ENCODE results near the gene OR1I1. TPM values are rescaled to one million over a fixed set of nuclear protein-coding genes. Genes with fewer than 3 reads are reported as not detected.

OR1I1 gene
- polyA plus RNA-seq, 1 donor, result not detected

GRCh38 chr19:15116856-15117255 is 34.8 kb downstream of the OR1I1 start:
- H3K9me3 ChIP-seq (ENCODE audit: control insufficient read depth, low read depth, low read length), result peaks cover 6% of the 10 kb centered on the region
- no peaks in the 10 kb centered on the region for H3K4me1 ChIP-seq (ENCODE audit: control insufficient read depth, insufficient read depth, low read length)
- H3K27ac ChIP-seq (ENCODE audit: low read length), result no peak overlapping the region
- H3K36me3 ChIP-seq (ENCODE audit: control insufficient read depth, insufficient read depth, low read length), result peaks cover 79% of the 10 kb centered on the region
- DNase-seq, result no peak
- H3K27me3 ChIP-seq (ENCODE audit: control insufficient read depth, insufficient read depth, low read length), result no peaks in the 10 kb centered on the region
- WGBS (ENCODE audit: insufficient coverage, low lambda C conversion rate), result no CpG with 5 or more reads among the region's 12 CpGs
- H3K4me3 ChIP-seq (ENCODE audit: low read length), result no peak overlapping the region

GRCh38 chr19:15118248-15118647 is 36.2 kb downstream of the OR1I1 start:
- no peak for DNase-seq
- Histone ChIP-seq H3K27me3 (ENCODE audit: control insufficient read depth, insufficient read depth, low read length) (no peaks in the 10 kb centered on the region), H3K36me3 (ENCODE audit: control insufficient read depth, insufficient read depth, low read length) (peaks cover 88% of the 10 kb centered on the region), H3K4me1 (ENCODE audit: control insufficient read depth, insufficient read depth, low read length) (no peaks in the 10 kb centered on the region), H3K4me3 (ENCODE audit: low read length) (no peak overlapping the region), H3K27ac (ENCODE audit: low read length) (no peak overlapping the region), H3K9me3 (ENCODE audit: control insufficient read depth, low read depth, low read length) (peaks cover 8% of the 10 kb centered on the region)
- WGBS (ENCODE audit: insufficient coverage, low lambda C conversion rate), result no CpG with 5 or more reads among the region's 2 CpGs

- H3K27me3 ChIP-seq (ENCODE audit: control insufficient read depth, insufficient read depth, low read length), result no peaks in the 10 kb centered on the region
- H3K4me3 ChIP-seq (ENCODE audit: low read length), result no peak overlapping the region
- H3K27ac ChIP-seq (ENCODE audit: low read length), result no peak overlapping the region
- peaks cover 81% of the 10 kb centered on the region for H3K36me3 ChIP-seq (ENCODE audit: control insufficient read depth, insufficient read depth, low read length)
- no peak for DNase-seq
- peaks cover 2% of the 10 kb centered on the region for H3K9me3 ChIP-seq (ENCODE audit: control insufficient read depth, low read depth, low read length)
- no peaks in the 10 kb centered on the region for H3K4me1 ChIP-seq (ENCODE audit: control insufficient read depth, insufficient read depth, low read length)
- WGBS (ENCODE audit: insufficient coverage, low lambda C conversion rate), result no CpG with 5 or more reads among the region's 20 CpGs
Measured at GRCh38 chr19:15118789-15119494, 36.9 kb downstream of the OR1I1 start.

DNA sequence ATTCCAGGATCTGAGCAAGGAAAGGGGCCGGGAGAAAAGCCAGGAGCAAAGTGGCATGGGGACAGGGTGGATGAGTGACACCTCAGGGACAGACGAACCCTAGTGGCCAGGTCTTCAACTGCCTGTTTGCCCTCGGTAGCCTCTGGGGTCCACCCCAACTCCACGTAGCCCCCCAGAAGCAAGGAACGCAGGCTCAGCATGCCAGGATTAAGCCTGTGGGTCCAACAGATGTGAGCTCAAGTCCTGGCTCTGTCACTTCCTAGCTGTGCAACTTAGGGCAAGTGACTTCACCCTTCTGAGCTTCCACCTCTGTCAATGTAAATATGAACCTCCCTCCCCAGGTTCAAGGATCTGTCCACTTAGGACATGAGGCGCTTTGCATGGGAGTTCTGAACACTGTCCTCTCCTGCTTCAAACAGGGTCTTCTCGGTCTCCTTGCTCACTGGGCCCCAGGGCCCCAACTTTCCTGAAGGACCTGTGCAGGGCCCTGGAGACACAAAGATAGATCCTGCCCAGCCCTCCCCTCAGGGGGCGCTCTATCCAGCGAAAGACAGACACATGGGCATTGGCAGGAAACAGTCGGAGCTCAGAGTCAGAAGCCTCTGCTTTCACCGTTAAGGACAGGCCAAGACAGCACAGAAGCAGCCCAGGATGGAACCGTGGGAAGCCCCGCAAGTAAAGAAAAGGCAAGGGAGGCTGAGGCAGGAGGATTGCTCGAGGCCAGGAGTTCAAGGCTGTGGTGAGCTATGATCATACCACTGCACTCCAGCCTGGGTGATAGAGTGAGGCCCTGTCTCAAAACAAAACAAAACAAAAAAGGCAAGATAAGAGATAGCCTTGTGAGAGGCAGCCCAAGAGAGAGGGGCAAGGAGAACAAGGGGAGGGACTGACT is 38.4 kb downstream of the OR1I1 start:
- Histone ChIP-seq H3K9me3 (ENCODE audit: control insufficient read depth, low read depth, low read length) (peaks cover 2% of the 10 kb centered on the region), H3K4me3 (ENCODE audit: low read length) (no peak overlapping the region), H3K36me3 (ENCODE audit: control insufficient read depth, insufficient read depth, low read length) (peaks cover 70% of the 10 kb centered on the region), H3K4me1 (ENCODE audit: control insufficient read depth, insufficient read depth, low read length) (peaks cover 3% of the 10 kb centered on the region), H3K27me3 (ENCODE audit: control insufficient read depth, insufficient read depth, low read length) (no peaks in the 10 kb centered on the region), H3K27ac (ENCODE audit: low read length) (no peak overlapping the region)
- no peak for DNase-seq
- no CpG with 5 or more reads among the region's 14 CpGs for WGBS (ENCODE audit: insufficient coverage, low lambda C conversion rate)

GRCh38 chr19:15122331-15123030 is 40.5 kb downstream of the OR1I1 start:
- DNase-seq, result no peak
- Histone ChIP-seq H3K4me3 (ENCODE audit: low read length) (no peak overlapping the region), H3K27me3 (ENCODE audit: control insufficient read depth, insufficient read depth, low read length) (no peaks in the 10 kb centered on the region), H3K27ac (ENCODE audit: low read length) (no peak overlapping the region), H3K4me1 (ENCODE audit: control insufficient read depth, insufficient read depth, low read length) (peaks cover 6% of the 10 kb centered on the region), H3K36me3 (ENCODE audit: control insufficient read depth, insufficient read depth, low read length) (peaks cover 49% of the 10 kb centered on the region), H3K9me3 (ENCODE audit: control insufficient read depth, low read depth, low read length) (peaks cover 2% of the 10 kb centered on the region)
- WGBS (ENCODE audit: insufficient coverage, low lambda C conversion rate), result 93% methylated on average over 2 of the region's 21 CpGs

DNA sequence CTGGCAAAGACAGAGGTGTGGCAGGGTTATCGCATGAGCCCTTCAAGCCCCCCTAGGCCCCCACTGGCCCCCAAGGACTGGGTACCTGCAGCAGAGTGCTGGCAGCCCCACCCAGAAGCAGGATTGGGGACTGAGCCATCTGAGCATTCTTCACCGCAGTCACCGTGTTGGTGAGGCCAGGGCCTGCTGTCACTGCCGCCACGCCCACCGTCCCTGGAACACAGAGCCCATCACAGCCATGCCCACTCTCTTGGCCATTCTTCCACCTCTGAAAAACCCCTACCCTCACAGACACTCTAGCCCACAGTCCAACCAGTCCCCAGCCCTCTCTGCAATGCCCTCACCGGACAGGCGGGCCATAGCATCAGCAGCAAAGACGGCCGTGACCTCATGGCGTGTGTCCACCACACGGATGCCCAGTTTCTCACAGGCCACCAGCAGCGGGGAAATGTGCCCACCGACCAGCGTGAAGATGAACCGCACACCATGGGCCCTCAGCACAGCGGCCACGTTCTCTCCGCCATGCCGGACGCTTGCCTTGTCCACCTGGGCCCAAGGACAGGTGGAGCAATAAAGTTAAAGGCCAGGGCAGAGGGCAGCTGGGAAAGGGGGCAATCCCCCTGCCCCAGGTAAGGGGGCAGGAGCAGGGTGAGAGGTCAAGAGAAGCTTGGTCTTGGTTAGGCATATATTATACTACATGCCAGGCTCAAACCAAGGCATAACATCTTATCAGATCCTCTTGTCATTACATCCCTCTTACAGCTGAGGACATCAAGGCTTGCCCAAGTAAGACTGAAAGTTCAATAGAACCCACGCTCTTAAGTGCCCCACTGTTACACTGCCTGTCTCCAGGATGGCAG is 41.2 kb downstream of the OR1I1 start:
- no peak for DNase-seq
- WGBS (ENCODE audit: insufficient coverage, low lambda C conversion rate), result no CpG with 5 or more reads among the region's 22 CpGs
- H3K27me3 ChIP-seq (ENCODE audit: control insufficient read depth, insufficient read depth, low read length), result no peaks in the 10 kb centered on the region
- no peak overlapping the region for H3K27ac ChIP-seq (ENCODE audit: low read length)
- no peak overlapping the region for H3K4me3 ChIP-seq (ENCODE audit: low read length)
- peaks cover 41% of the 10 kb centered on the region for H3K36me3 ChIP-seq (ENCODE audit: control insufficient read depth, insufficient read depth, low read length)
- H3K4me1 ChIP-seq (ENCODE audit: control insufficient read depth, insufficient read depth, low read length), result peaks cover 6% of the 10 kb centered on the region
- peaks cover 2% of the 10 kb centered on the region for H3K9me3 ChIP-seq (ENCODE audit: control insufficient read depth, low read depth, low read length)

DNA sequence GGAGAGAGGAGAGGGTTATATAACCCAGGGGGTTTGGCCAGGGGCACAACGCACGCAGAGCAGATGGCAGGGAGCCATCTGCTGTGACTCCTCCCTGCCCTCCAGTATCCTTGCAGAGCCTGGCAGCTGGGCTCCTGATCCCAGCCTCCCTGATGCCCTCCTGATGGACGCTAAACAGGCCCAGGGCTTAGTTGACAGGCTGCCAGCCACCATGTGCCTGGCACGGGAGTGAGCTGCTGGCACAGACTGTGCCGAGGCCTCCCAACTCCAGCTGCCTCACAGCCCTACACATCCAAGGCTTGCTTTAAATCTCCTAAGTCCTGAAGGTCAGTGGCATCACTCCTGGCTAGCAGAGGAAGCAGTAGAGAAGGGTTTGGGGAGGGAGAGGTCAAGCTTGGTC is 41.9 kb downstream of the OR1I1 start:
- Histone ChIP-seq H3K27ac (ENCODE audit: low read length) (peak overlapping the region; percentile 91), H3K27me3 (ENCODE audit: control insufficient read depth, insufficient read depth, low read length) (no peaks in the 10 kb centered on the region), H3K4me3 (ENCODE audit: low read length) (peak overlapping the region; percentile 93), H3K36me3 (ENCODE audit: control insufficient read depth, insufficient read depth, low read length) (peaks cover 35% of the 10 kb centered on the region), H3K9me3 (ENCODE audit: control insufficient read depth, low read depth, low read length) (peaks cover 2% of the 10 kb centered on the region), H3K4me1 (ENCODE audit: control insufficient read depth, insufficient read depth, low read length) (peaks cover 6% of the 10 kb centered on the region)
- no CpG with 5 or more reads among the region's 5 CpGs for WGBS (ENCODE audit: insufficient coverage, low lambda C conversion rate)
- peak in 1 of 2 donors; percentile 32 for DNase-seq

DNA sequence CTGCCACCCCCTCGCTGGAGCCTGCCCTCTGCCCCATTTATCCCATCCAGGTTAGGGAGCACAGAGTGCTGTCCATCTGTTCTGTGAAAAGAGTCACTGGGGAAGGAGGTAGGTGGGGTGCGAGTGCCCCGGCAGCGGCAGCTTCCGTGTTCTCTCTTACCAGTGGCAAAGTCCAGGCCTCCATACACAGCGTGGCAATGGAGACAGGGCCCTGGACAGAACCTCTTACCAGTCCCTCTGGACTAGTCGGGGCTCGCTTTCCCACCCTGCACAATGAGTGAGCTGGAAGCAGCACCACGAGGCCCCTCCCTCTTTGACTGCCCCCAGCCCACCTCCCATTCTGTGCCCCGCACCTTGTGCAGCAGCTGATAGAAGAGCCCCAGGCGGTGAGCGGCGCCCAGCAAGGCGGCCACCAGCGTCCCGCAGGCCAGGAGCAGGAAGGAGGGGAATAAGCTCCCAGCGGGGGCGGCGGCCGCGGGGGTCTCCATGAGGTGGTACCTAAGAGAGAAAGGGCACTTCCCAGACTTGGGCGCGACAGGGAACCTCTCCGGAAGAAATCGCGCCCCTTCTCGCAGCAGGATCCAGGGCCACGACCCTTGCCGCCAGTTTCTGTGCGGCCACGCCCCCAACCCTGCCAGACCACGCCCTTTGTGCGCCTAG is 42.7 kb downstream of the OR1I1 start:
- peaks cover 6% of the 10 kb centered on the region for H3K4me1 ChIP-seq (ENCODE audit: control insufficient read depth, insufficient read depth, low read length)
- peak overlapping the region; percentile 93 for H3K4me3 ChIP-seq (ENCODE audit: low read length)
- peak; percentile 52 to 86 for DNase-seq
- no CpG with 5 or more reads among the region's 33 CpGs for WGBS (ENCODE audit: insufficient coverage, low lambda C conversion rate)
- H3K27ac ChIP-seq (ENCODE audit: low read length), result peak overlapping the region; percentile 91
- no peaks in the 10 kb centered on the region for H3K27me3 ChIP-seq (ENCODE audit: control insufficient read depth, insufficient read depth, low read length)
- H3K9me3 ChIP-seq (ENCODE audit: control insufficient read depth, low read depth, low read length), result peaks cover 2% of the 10 kb centered on the region
- peaks cover 27% of the 10 kb centered on the region for H3K36me3 ChIP-seq (ENCODE audit: control insufficient read depth, insufficient read depth, low read length)

- Histone ChIP-seq H3K36me3 (ENCODE audit: control insufficient read depth, insufficient read depth, low read length) (peaks cover 20% of the 10 kb centered on the region), H3K4me1 (ENCODE audit: control insufficient read depth, insufficient read depth, low read length) (peaks cover 6% of the 10 kb centered on the region), H3K27me3 (ENCODE audit: control insufficient read depth, insufficient read depth, low read length) (no peaks in the 10 kb centered on the region), H3K4me3 (ENCODE audit: low read length) (peak overlapping the region; percentile 93), H3K27ac (ENCODE audit: low read length) (peak overlapping the region; percentile 91), H3K9me3 (ENCODE audit: control insufficient read depth, low read depth, low read length) (peaks cover 2% of the 10 kb centered on the region)
- WGBS (ENCODE audit: insufficient coverage, low lambda C conversion rate), result no CpG with 5 or more reads among the region's 61 CpGs
- peak; percentile 99 for DNase-seq
Measured at GRCh38 chr19:15125232-15126067, 43.4 kb downstream of the OR1I1 start.

Data from large intestine (tissue), 3 donors.